ENCODE data around the gene AGBL4. TPM values are rescaled to one million over a fixed set of nuclear protein-coding genes. Genes with fewer than 3 reads are reported as not detected.

The AGBL4 gene
- total and polyA plus RNA-seq, 9 of the 15 experiments (the other 6 are each of a cell fraction or from before 2014, with no cell fraction given): 0.11 TPM; not detected in 7

DNA sequence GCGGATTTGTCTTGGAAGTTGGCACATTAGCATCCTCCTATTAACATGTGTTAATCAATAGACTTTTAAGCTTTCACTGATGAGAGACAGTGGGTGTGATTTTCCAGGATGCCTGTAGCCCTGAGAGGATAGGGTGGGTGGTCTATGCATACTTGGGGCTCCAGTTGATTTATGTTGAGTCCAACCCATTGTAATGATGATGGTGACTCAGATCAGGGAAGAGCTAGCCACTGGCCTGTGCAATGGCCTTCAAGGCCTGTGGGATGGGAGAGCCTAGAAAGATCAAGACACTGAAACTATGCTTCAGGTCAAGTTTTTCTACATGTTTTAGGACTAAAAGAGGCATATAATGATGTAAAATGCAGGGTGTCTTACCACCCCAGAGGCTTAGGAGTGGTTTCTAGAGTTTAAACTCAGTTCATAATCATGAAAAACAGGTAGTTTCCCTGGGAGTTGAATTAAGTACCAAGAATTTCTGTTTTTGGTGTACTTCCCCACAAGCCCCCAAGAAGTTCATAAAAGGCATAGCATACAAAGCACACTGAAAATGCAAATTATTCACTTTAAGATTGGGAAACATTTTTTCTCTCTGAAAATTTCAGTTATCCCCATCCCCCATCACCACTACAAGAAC lies 1267.0 kb downstream of the AGBL4 start:
- DNase-seq (ENCODE audit: extremely low read depth in 1 of 4, low spot score in 3 of 4) (no peak), FAIRE-seq (no peak), ATAC-seq (no peak)
- H3K9me3 ChIP-seq (replicated peaks; ENCODE audit: control insufficient read depth, insufficient read depth, low read depth, low read length): no peaks in the 10 kb centered on the region
- H2AFZ ChIP-seq (ENCODE audit: low read depth, low read length): no peak overlapping the region
- no peak overlapping the region for H3K9ac ChIP-seq (ENCODE audit: insufficient read depth in 1 of 2, low read depth in 2 of 2, low read length in 2 of 2)
- H3K36me3 ChIP-seq (ENCODE audit: control insufficient read depth, insufficient read depth, low read length): no peaks in the 10 kb centered on the region
- no peak overlapping the region for H3K4me3 ChIP-seq
- no TSS peak for BruUV-seq (replicated peaks)
- no peak overlapping the region for H3K27ac ChIP-seq (ENCODE audit: extremely low read depth, low read depth, low read length)
- no peaks in the 10 kb centered on the region for H3K27me3 ChIP-seq (ENCODE audit: control insufficient read depth in 2 of 2, insufficient read depth in 2 of 2, low read length in 2 of 2)
- H4K20me1 ChIP-seq (replicated peaks; ENCODE audit: control insufficient read depth, insufficient read depth, low read length): no peaks in the 10 kb centered on the region; the same call in 1 of the 2 replicates
- POLR2A ChIA-PET: no interaction called here
- H3K9me1 ChIP-seq (ENCODE audit: control insufficient read depth, insufficient read depth, low read length): no peaks in the 10 kb centered on the region
- WGBS (ENCODE audit: insufficient coverage, low coverage, missing lambda C conversion rate): 0% methylated on average over 1 of the region's 1 CpG
- intact Hi-C loops (cut with micrococcal nuclease) (no loop called here), in situ Hi-C loops (cut with MboI) (no loop called here)
- H3K4me2 ChIP-seq (ENCODE audit: insufficient read depth, low read length): no peak overlapping the region
- TF ChIP-seq RBM17 (IDR thresholded peaks at IDR 0.05; ENCODE audit: borderline replicate concordance, low read depth, low read length) (no peak), SPI1 (IDR thresholded peaks at IDR 0.05; ENCODE audit: borderline replicate concordance, low read depth, low read length) (no peak), NCOA2 (IDR thresholded peaks at IDR 0.05; ENCODE audit: partially characterized antibody in 2 of 2) (no peak), SLC30A9 (CRISPR knock-in tag; IDR thresholded peaks at IDR 0.05) (no peak)
- no peaks in the 10 kb centered on the region for H3K4me1 ChIP-seq (replicated peaks in 1 of 2; ENCODE audit: control insufficient read depth in 2 of 2, insufficient read depth in 2 of 2, low read length in 2 of 2)
- H3K79me2 ChIP-seq (ENCODE audit: control insufficient read depth, insufficient read depth, low read length): no peaks in the 10 kb centered on the region
- CTCF ChIA-PET (ENCODE audit: low intra/inter-chr PET ratio): no interaction called here

DNA sequence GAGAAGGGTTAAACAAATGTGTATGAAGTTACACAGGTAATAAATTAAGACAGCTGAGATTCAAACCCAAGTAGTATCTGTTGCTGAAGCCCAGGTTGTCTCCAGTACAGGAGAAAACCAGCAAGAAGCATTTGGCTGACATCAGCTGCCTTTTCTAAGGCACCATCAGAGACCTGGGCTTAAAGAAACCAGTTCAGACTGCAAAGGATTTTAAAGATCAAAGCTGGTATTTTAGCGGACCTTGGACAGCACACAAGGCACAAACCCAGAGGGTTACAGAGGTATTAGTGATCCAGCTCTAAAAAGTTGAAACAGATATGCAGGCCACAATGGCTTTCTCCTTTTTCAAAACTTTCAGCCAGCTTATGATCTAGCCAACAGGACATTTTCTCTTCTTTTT lies 1270.5 kb downstream of the AGBL4 start:
- POLR2A ChIA-PET: interaction anchor here (0.7 kb wide), 1 partner anchor 10 kb away, joined by 3 read pairs; no protein-coding TSS in a partner anchor
- ATAC-seq (no peak), DNase-seq (ENCODE audit: extremely low read depth in 1 of 4, low spot score in 3 of 4) (no peak), FAIRE-seq (no peak)
- intact Hi-C loops (cut with micrococcal nuclease): no loop called here
- no TSS peak for BruUV-seq (replicated peaks)
- CTCF ChIA-PET (ENCODE audit: low intra/inter-chr PET ratio): no interaction called here
- Histone ChIP-seq H2AFZ (ENCODE audit: low read depth, low read length) (no peak overlapping the region), H3K27ac (ENCODE audit: extremely low read depth, low read depth, low read length) (no peak overlapping the region), H3K4me2 (ENCODE audit: insufficient read depth, low read length) (no peak overlapping the region), H3K4me3 (no peak overlapping the region), H3K9me1 (ENCODE audit: control insufficient read depth, insufficient read depth, low read length) (no peaks in the 10 kb centered on the region), H4K20me1 (replicated peaks; ENCODE audit: control insufficient read depth, insufficient read depth, low read length) (no peaks in the 10 kb centered on the region; the same call in 1 of the 2 replicates), H3K79me2 (ENCODE audit: control insufficient read depth, insufficient read depth, low read length) (no peaks in the 10 kb centered on the region), H3K4me1 (replicated peaks in 1 of 2; ENCODE audit: control insufficient read depth in 2 of 2, insufficient read depth in 2 of 2, low read length in 2 of 2) (no peaks in the 10 kb centered on the region), H3K9me3 (replicated peaks; ENCODE audit: control insufficient read depth, insufficient read depth, low read depth, low read length) (no peaks in the 10 kb centered on the region), H3K36me3 (ENCODE audit: control insufficient read depth, insufficient read depth, low read length) (no peaks in the 10 kb centered on the region), H3K9ac (ENCODE audit: insufficient read depth in 1 of 2, low read depth in 2 of 2, low read length in 2 of 2) (no peak overlapping the region), H3K27me3 (ENCODE audit: control insufficient read depth in 2 of 2, insufficient read depth in 2 of 2, low read length in 2 of 2) (no peaks in the 10 kb centered on the region)
- 0% methylated on average over 1 of the region's 1 CpG for WGBS (ENCODE audit: insufficient coverage, low coverage, missing lambda C conversion rate)
- in situ Hi-C loops (cut with MboI): no loop called here
- no peak for TF ChIP-seq MYNN (IDR thresholded peaks at IDR 0.05)
- no peak for TF ChIP-seq MYNN (CRISPR knock-in tag; IDR thresholded peaks at IDR 0.05)
- no peak for TF ChIP-seq CBX1 (IDR thresholded peaks at IDR 0.05; ENCODE audit: low read depth)
- TF ChIP-seq RNF2 (IDR thresholded peaks at IDR 0.05): no peak
- TF ChIP-seq, protein P1, sequence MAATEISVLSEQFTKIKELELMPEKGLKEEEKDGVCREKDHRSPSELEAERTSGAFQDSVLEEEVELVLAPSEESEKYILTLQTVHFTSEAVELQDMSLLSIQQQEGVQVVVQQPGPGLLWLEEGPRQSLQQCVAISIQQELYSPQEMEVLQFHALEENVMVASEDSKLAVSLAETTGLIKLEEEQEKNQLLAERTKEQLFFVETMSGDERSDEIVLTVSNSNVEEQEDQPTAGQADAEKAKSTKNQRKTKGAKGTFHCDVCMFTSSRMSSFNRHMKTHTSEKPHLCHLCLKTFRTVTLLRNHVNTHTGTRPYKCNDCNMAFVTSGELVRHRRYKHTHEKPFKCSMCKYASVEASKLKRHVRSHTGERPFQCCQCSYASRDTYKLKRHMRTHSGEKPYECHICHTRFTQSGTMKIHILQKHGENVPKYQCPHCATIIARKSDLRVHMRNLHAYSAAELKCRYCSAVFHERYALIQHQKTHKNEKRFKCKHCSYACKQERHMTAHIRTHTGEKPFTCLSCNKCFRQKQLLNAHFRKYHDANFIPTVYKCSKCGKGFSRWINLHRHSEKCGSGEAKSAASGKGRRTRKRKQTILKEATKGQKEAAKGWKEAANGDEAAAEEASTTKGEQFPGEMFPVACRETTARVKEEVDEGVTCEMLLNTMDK (IDR thresholded peaks at IDR 0.05; ENCODE audit: borderline replicate concordance, insufficient read depth, low read depth, low read length, poor library complexity, severe bottlenecking): no peak
- TF ChIP-seq HCFC1 (IDR thresholded peaks at IDR 0.05; ENCODE audit: low read depth, low read length): no peak
- TF ChIP-seq U2AF2 (optimal IDR thresholded peaks at IDR 0.05; ENCODE audit: low read depth, low read length): no peak
- TF ChIP-seq HNRNPLL (IDR thresholded peaks at IDR 0.05; ENCODE audit: low read depth, low read length, poor library complexity, severe bottlenecking): no peak
